Thymus (tissue), 14 donors: ENCODE results near the gene QPCTL. TPM values are rescaled to one million over a fixed set of nuclear protein-coding genes. Genes with fewer than 3 reads are reported as not detected.
A peak's percentile ranks its signal among the peaks of the same experiment; 100 is the strongest.

Experiments used
- DNase-seq, 9 donors: peaks; one replicate each; pipeline ENCODE4 v3.0.0-alpha.2; 2013; ENCODE audit warnings: low spot score in 9 of 9, low read depth in 6 of 9, missing footprints in 1 of 9
- H3K27ac ChIP-seq, 2 donors: one replicate each; pipeline ENCODE4 v1.5.1; 2013; ENCODE audit warnings: control low read depth in 1 of 2, low read depth in 1 of 2, low read length in 1 of 2, mild to moderate bottlenecking in 1 of 2, moderate library complexity in 1 of 2
- H3K27me3 ChIP-seq, 2 donors: one replicate each; pipeline ENCODE4 v1.5.1; 2013; ENCODE audit warnings: low read length in 1 of 2; ENCODE audit not compliant: control insufficient read depth in 2 of 2, insufficient read depth in 1 of 2
- H3K36me3 ChIP-seq, 2 donors: one replicate each; pipeline ENCODE4 v1.5.1; 2013; ENCODE audit warnings: low read length in 1 of 2, mild to moderate bottlenecking in 1 of 2, moderate library complexity in 1 of 2; ENCODE audit not compliant: control insufficient read depth in 2 of 2, insufficient read depth in 2 of 2
- H3K4me1 ChIP-seq, 2 donors: one replicate each; pipeline ENCODE4 v1.5.1; 2013; ENCODE audit warnings: low read length in 2 of 2; ENCODE audit not compliant: control insufficient read depth in 2 of 2, insufficient read depth in 2 of 2
- H3K4me3 ChIP-seq, 2 donors: one replicate each; pipeline ENCODE4 v1.5.1; 2013; ENCODE audit warnings: low read length in 2 of 2, control low read depth in 1 of 2, mild to moderate bottlenecking in 1 of 2
- H3K9me3 ChIP-seq, 2 donors: one replicate each; pipeline ENCODE4 v1.5.1; 2013; ENCODE audit warnings: low read length in 1 of 2, mild to moderate bottlenecking in 1 of 2; ENCODE audit not compliant: control insufficient read depth in 2 of 2, insufficient read depth in 1 of 2
- WGBS: extraction: QIAGEN DNeasy Blood & Tissue Kit; methylation state at CpG from one replicate; pipeline ENCODE4 v1.1.7; 2013; 5-methylcytosine and 5-hydroxymethylcytosine counted together
- long read RNA-seq, 10 donors: transcript quantifications; one replicate each; lab custom pipeline, GENCODE V29; 2026
- polyA plus RNA-seq: library from polyadenylated mRNA; stranded (reverse); fragments of 200-250 nt; gene quantifications from one replicate; pipeline ENCODE4 v1.2.3, GENCODE V29; 2013
- total RNA-seq: library from RNA; stranded (reverse); fragments of 120-200 nt; gene quantifications from one replicate; pipeline ENCODE4 v1.2.4, GENCODE V29; 2013
- donor health status: healthy.

Gene QPCTL
- total RNA-seq = 3.1 TPM
- polyA plus RNA-seq = 8.2 TPM
- long read RNA-seq, donor 1 = 0 reads
- long read RNA-seq, donor 2 = 0 reads
- long read RNA-seq, donor 3, partial matches to known transcripts = 0 of 1 reads
- long read RNA-seq, donor 3, other reads (novel, unspliced or antisense) = 0 of 1 reads
- long read RNA-seq, donor 4, partial matches to known transcripts = 0 of 1 reads
- long read RNA-seq, donor 4, other reads (novel, unspliced or antisense) = 0 of 1 reads
- long read RNA-seq, donor 5, partial matches to known transcripts = 0 of 2 reads
- long read RNA-seq, donor 5, other reads (novel, unspliced or antisense) = 0 of 2 reads
- long read RNA-seq, donor 6 = 0 reads
- long read RNA-seq, donor 7 = 0 reads
- long read RNA-seq, donor 8 = 0 reads
- long read RNA-seq, donor 9 = 0 reads
- long read RNA-seq, donor 10 = 0 reads

- H3K4me1 ChIP-seq = peaks cover 10 to 14% of the 10 kb centered on the region in 2 donors
- H3K27me3 ChIP-seq = no peaks in the 10 kb centered on the region
- peak within 1 kb of the TSS; percentile 69 to 94 for H3K4me3 ChIP-seq
- peak; percentile 94 to 99 (median 97) for DNase-seq
- peak within 1 kb of the TSS; percentile 77 to 95 for H3K27ac ChIP-seq
- under 1% methylated on average over 70 of the region's 70 CpGs for WGBS
- no peaks in the 10 kb centered on the region for H3K9me3 ChIP-seq
- peaks cover 21 to 24% of the 10 kb centered on the region in 2 donors for H3K36me3 ChIP-seq
Measured at GRCh38 chr19:45692187-45693105, at the start of gene QPCTL. TSS of gene QPCTL (plus strand) at chr19:45692666. CDS start at chr19:45692704, 38 bp downstream.

- H3K9me3 ChIP-seq = peaks cover 0 to 11% of the 10 kb centered on the region in 2 donors
- H3K27me3 ChIP-seq = peaks cover 21 to 62% of the 10 kb centered on the region in 2 donors
- peak in 7 of 9 donors; percentile 65 to 93 (median 87) for DNase-seq
- H3K27ac ChIP-seq = no peak overlapping the region
- H3K4me3 ChIP-seq = no peak overlapping the region
- WGBS = 13% methylated on average over 39 of the region's 39 CpGs
- peaks cover 16 to 47% of the 10 kb centered on the region in 2 donors for H3K4me1 ChIP-seq
- no peaks in the 10 kb centered on the region for H3K36me3 ChIP-seq
Measured at GRCh38 chr19:45643024-45643926, 49.2 kb upstream of the QPCTL start.

GRCh38 chr19:45643927-45644771, 48.3 kb upstream of the QPCTL start:
- Histone ChIP-seq H3K27ac (no peak overlapping the region), H3K4me3 (no peak overlapping the region), H3K27me3 (peaks cover 21 to 62% of the 10 kb centered on the region in 2 donors), H3K9me3 (peaks cover 0 to 11% of the 10 kb centered on the region in 2 donors), H3K4me1 (peaks cover 11 to 41% of the 10 kb centered on the region in 2 donors), H3K36me3 (no peaks in the 10 kb centered on the region)
- DNase-seq = no peak
- WGBS = 52% methylated on average over 14 of the region's 14 CpGs

- H3K27me3 ChIP-seq = peaks cover 21 to 62% of the 10 kb centered on the region in 2 donors
- no peaks in the 10 kb centered on the region for H3K36me3 ChIP-seq
- WGBS = 11% methylated on average over 35 of the region's 35 CpGs
- peak in 1 of 9 donors; percentile 25 for DNase-seq
- H3K27ac ChIP-seq = no peak overlapping the region
- H3K4me3 ChIP-seq = peak overlapping the region; percentile 41 to 61
- peaks cover 11 to 41% of the 10 kb centered on the region in 2 donors for H3K4me1 ChIP-seq
- peaks cover 0 to 11% of the 10 kb centered on the region in 2 donors for H3K9me3 ChIP-seq
Measured at GRCh38 chr19:45645068-45645630, 47.3 kb upstream of the QPCTL start.

GRCh38 chr19:45645631-45646344, 46.7 kb upstream of the QPCTL start:
- H3K27me3 ChIP-seq = peaks cover 21 to 59% of the 10 kb centered on the region in 2 donors
- H3K27ac ChIP-seq = peak overlapping the region; percentile 20 to 52
- under 1% methylated on average over 27 of the region's 27 CpGs for WGBS
- peaks cover 11 to 40% of the 10 kb centered on the region in 2 donors for H3K4me1 ChIP-seq
- H3K9me3 ChIP-seq = peaks cover 0 to 9% of the 10 kb centered on the region in 2 donors
- H3K36me3 ChIP-seq = no peaks in the 10 kb centered on the region
- peak overlapping the region; percentile 41 to 61 for H3K4me3 ChIP-seq
- peak in 8 of 9 donors; percentile 67 to 92 (median 80) for DNase-seq

GRCh38 chr19:45646345-45646698, 46.1 kb upstream of the QPCTL start:
- H3K9me3 ChIP-seq = peaks cover 0 to 7% of the 10 kb centered on the region in 2 donors
- peaks cover 21 to 54% of the 10 kb centered on the region in 2 donors for H3K27me3 ChIP-seq
- peak overlapping the region; percentile 14 to 41 for H3K4me3 ChIP-seq
- no peak overlapping the region for H3K27ac ChIP-seq
- no peaks in the 10 kb centered on the region for H3K36me3 ChIP-seq
- WGBS = 10% methylated on average over 9 of the region's 9 CpGs
- H3K4me1 ChIP-seq = peaks cover 11 to 34% of the 10 kb centered on the region in 2 donors
- no peak for DNase-seq

GRCh38 chr19:45650722-45651121, 41.7 kb upstream of the QPCTL start:
- no peak overlapping the region for H3K4me3 ChIP-seq
- H3K27me3 ChIP-seq = peaks cover 0 to 17% of the 10 kb centered on the region in 2 donors
- 73% methylated on average over 3 of the region's 3 CpGs for WGBS
- H3K9me3 ChIP-seq = no peaks in the 10 kb centered on the region
- H3K27ac ChIP-seq = no peak overlapping the region
- no peaks in the 10 kb centered on the region for H3K36me3 ChIP-seq
- peaks cover 0 to 7% of the 10 kb centered on the region in 2 donors for H3K4me1 ChIP-seq
- DNase-seq = no peak
